Endothelial cell (in vitro differentiated cells): ENCODE measurements around the gene HLA-B. TPM values are rescaled to one million over a fixed set of nuclear protein-coding genes. Genes with fewer than 3 reads are reported as not detected.
A peak's percentile ranks its signal among the peaks of the same experiment; 100 is the strongest.

ENCODE experiments used
- DNase-seq: peaks from one replicate; pipeline ENCODE4 v3.0.0; 2021; ENCODE audit warnings: low spot score
- H3K27ac Mint-ChIP-seq: one replicate; pipeline ENCODE4 v1.8.0; 2021; ENCODE audit warnings: mixed read lengths, inconsistent platforms; ENCODE audit not compliant: unreplicated experiment
- H3K27me3 Mint-ChIP-seq: one replicate; pipeline ENCODE4 v1.8.0; 2021; ENCODE audit warnings: mild to moderate bottlenecking, moderate library complexity, mixed read lengths, inconsistent platforms; ENCODE audit not compliant: unreplicated experiment
- H3K36me3 Mint-ChIP-seq: one replicate; pipeline ENCODE4 v1.8.0; 2021; ENCODE audit warnings: mild to moderate bottlenecking, low read depth, mixed read lengths, inconsistent platforms; ENCODE audit not compliant: unreplicated experiment
- H3K4me1 Mint-ChIP-seq: one replicate; pipeline ENCODE4 v1.8.0; 2021; ENCODE audit warnings: mild to moderate bottlenecking, mixed read lengths, inconsistent platforms; ENCODE audit not compliant: unreplicated experiment
- H3K4me3 Mint-ChIP-seq: one replicate; pipeline ENCODE4 v1.8.0; 2021; ENCODE audit warnings: mild to moderate bottlenecking, mixed read lengths, inconsistent platforms; ENCODE audit not compliant: unreplicated experiment
- H3K9me3 Mint-ChIP-seq: one replicate; pipeline ENCODE4 v1.8.0; 2021; ENCODE audit warnings: mixed read lengths, inconsistent platforms; ENCODE audit not compliant: unreplicated experiment
- total RNA-seq: library from RNA; stranded (reverse); fragmentation: NEBNext Ultra II Directional; extraction: Animal tissue kit (Norgen Biotek cat#: 25700); gene quantifications from one replicate; pipeline ENCODE4 v1.2.1, GENCODE V29; 2021; ENCODE audit not compliant: unreplicated experiment
- TF ChIP-seq, protein P1 (sequence below): fragments of 200-600 bp; sonication (generic); IDR thresholded peaks from one replicate; pipeline ENCODE4 v1.5.0; 2021; ENCODE audit warnings: antibody characterized with exemption; ENCODE audit not compliant: unreplicated experiment

HLA-B gene
- total RNA-seq, 1 donor from 2014 or later = 301 TPM

DNA sequence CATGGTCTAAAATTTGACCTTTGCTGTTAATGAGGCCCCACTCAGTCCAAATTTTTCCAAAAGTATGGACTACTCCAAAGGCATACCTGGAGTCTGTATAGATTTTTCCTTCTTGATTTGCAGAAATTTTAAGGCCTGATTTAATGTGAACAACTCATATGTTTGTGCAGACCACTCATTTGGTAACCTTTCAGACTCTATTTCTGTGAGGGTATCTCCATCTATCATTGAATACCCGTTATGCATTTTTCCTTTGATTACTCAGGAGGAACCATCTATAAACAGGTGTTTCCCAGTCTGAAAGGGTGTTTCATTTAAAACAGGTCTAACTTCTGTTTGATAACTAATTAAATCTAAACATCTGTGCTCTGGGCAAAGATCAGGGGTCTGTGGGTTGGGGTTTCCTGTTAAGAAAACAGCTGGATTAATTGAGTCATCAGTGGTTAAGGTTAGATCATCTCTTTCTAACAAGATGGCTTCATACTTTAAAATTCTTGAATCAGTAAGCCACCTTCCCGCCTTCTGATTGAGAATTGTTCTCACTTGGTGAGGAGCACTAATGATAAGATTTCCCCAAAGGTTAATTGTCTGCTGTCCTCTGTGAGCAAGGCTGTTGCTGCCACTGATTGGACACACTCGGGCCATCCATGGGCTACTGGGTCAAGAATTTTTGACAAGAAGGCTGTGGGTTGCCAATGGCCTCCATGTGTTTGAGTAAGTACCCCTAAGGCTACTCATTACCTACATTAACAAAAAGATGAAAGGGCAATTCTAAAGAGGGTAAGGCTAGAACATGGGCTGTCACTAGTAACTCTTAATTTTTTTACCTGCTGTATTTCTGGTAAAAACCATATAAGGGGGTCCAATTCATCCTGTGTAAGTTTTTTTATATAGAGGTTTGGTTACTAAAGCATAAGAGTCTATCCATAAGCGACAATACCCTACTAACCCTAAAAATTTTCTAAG, 24.1 kb downstream of the HLA-B start:
- TF ChIP-seq, protein P1, sequence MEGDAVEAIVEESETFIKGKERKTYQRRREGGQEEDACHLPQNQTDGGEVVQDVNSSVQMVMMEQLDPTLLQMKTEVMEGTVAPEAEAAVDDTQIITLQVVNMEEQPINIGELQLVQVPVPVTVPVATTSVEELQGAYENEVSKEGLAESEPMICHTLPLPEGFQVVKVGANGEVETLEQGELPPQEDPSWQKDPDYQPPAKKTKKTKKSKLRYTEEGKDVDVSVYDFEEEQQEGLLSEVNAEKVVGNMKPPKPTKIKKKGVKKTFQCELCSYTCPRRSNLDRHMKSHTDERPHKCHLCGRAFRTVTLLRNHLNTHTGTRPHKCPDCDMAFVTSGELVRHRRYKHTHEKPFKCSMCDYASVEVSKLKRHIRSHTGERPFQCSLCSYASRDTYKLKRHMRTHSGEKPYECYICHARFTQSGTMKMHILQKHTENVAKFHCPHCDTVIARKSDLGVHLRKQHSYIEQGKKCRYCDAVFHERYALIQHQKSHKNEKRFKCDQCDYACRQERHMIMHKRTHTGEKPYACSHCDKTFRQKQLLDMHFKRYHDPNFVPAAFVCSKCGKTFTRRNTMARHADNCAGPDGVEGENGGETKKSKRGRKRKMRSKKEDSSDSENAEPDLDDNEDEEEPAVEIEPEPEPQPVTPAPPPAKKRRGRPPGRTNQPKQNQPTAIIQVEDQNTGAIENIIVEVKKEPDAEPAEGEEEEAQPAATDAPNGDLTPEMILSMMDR = no peak
- Mint-ChIP-seq H3K4me1 (no peaks in the 10 kb centered on the region), H3K9me3 (peaks cover 13% of the 10 kb centered on the region), H3K27me3 (peaks cover 1% of the 10 kb centered on the region), H3K4me3 (no peak overlapping the region), H3K27ac (no peak overlapping the region), H3K36me3 (peaks cover 4% of the 10 kb centered on the region)
- DNase-seq = no peak

DNA sequence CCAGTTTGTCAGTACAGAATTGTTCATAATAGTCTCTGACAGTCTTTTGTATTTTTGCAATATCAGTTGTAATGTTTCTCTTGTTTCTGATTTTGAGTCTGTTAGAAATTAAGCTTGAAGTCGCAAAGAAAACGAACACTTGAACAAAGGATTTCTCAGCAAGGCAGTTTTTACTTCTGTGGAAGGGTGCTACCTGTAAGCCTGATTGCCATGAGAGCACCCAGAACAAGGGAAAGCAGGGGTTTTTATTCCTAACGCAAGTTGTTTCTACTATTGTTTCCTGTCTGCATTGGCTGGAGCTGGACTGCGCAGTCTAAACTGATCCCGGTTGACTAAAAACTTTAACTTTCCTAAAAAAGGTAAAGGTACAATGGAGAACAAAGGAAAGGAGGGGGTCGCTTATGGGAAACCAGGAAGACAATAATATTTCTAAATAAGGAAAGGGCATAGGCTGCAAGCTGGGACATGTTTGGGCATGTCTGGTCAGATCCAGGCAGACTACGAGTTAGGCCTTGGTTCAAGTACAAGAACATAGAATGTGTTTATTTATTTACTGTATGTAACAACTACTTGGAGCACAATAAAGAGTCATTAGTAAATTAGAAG, 28.5 kb downstream of the HLA-B start:
- Mint-ChIP-seq H3K36me3 (peaks cover 4% of the 10 kb centered on the region), H3K9me3 (no peaks in the 10 kb centered on the region), H3K4me3 (no peak overlapping the region), H3K4me1 (no peaks in the 10 kb centered on the region), H3K27ac (no peak overlapping the region), H3K27me3 (peaks cover 1% of the 10 kb centered on the region)
- DNase-seq = no peak
- TF ChIP-seq, protein P1 = no peak

DNA sequence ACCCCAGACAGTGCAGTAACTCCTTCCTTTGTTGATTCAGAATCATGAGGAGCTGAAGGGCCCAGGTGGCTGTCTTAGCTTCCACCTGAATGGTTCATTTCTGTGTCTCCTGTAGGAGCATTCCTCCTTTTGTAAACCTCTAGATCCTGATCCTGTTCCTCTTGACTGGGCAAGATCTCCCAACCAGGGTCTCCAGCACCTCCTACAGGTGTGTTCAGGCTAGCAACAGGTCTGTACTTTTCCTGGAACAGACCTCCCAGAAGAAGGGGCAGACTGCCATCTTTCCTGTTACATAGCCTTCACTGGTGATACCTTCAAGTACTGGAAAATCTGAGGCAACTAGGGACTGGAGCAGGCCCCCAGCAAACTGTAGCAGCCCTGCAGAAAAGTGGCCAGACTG, 35.2 kb downstream of the HLA-B start:
- no peaks in the 10 kb centered on the region for H3K4me1 Mint-ChIP-seq
- H3K27ac Mint-ChIP-seq = no peak overlapping the region
- no peak overlapping the region for H3K4me3 Mint-ChIP-seq
- H3K9me3 Mint-ChIP-seq = no peaks in the 10 kb centered on the region
- no peaks in the 10 kb centered on the region for H3K36me3 Mint-ChIP-seq
- DNase-seq = peak; percentile 12
- H3K27me3 Mint-ChIP-seq = no peaks in the 10 kb centered on the region
- TF ChIP-seq, protein P1 = no peak

DNA sequence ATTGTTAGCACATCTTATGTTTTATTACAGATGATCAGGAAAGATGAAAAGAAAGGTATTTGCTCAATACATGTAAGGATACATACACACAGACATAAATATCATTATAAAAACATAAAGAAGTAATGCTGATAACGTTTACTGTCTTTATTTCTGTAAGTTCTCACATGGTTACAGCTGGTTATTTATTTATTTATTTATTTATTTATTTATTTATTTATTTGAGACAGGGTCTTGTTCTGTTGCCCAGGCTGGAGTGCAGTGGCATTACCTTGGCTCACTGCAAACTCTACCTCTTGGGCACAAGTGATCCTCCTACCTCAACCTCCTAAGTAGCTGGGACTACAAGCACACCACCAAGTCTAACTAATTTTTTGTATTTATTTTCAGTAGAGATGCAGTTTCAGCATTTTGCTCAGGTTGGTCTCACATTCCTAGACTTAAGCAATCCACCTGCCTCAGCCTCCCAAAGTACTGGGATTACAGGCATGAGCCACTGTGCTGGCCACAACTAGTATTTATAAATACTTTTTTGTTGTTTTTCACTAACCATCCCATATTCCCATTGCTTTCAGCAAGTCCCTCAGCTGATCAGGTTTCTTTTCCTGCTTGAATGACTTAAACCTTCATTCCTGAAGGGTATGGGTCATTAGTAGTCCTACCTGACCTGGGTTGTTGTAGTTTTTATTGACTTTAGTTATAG, 35.8 kb downstream of the HLA-B start:
- no peak overlapping the region for H3K27ac Mint-ChIP-seq

More for the DNA sequence above, 35.8 kb downstream of the HLA-B start:
- no peaks in the 10 kb centered on the region for H3K36me3 Mint-ChIP-seq
- TF ChIP-seq, protein P1 = no peak
- no peaks in the 10 kb centered on the region for H3K9me3 Mint-ChIP-seq
- DNase-seq = no peak
- no peak overlapping the region for H3K4me3 Mint-ChIP-seq
- H3K27me3 Mint-ChIP-seq = no peaks in the 10 kb centered on the region
- H3K4me1 Mint-ChIP-seq = no peaks in the 10 kb centered on the region
